Activated naive CD8-positive, alpha-beta T cell (primary cell): ENCODE data around the gene CALN1.
"Not testable (repeated sequence)": the region's sequence is repeated elsewhere in the genome, so short reads cannot be mapped to it uniquely, and the experiment has no call there.

Source experiments
- H3K27ac Mint-ChIP-seq: one replicate; pipeline ENCODE4 v1.8.0; 2021; ENCODE audit warnings: mixed read lengths
- H3K27me3 Mint-ChIP-seq: one replicate; pipeline ENCODE4 v1.8.0; 2021; ENCODE audit warnings: mixed read lengths
- H3K36me3 Mint-ChIP-seq: one replicate; pipeline ENCODE4 v1.8.0; 2021; ENCODE audit warnings: mixed read lengths
- H3K4me1 Mint-ChIP-seq: one replicate; pipeline ENCODE4 v1.8.0; 2021; ENCODE audit warnings: low read depth, mixed read lengths
- H3K4me3 Mint-ChIP-seq: one replicate; pipeline ENCODE4 v1.8.0; 2021; ENCODE audit warnings: mild to moderate bottlenecking, mixed read lengths
- H3K9me3 Mint-ChIP-seq: one replicate; pipeline ENCODE4 v1.8.0; 2021; ENCODE audit warnings: low read depth, mixed read lengths

The CALN1 gene

DNA sequence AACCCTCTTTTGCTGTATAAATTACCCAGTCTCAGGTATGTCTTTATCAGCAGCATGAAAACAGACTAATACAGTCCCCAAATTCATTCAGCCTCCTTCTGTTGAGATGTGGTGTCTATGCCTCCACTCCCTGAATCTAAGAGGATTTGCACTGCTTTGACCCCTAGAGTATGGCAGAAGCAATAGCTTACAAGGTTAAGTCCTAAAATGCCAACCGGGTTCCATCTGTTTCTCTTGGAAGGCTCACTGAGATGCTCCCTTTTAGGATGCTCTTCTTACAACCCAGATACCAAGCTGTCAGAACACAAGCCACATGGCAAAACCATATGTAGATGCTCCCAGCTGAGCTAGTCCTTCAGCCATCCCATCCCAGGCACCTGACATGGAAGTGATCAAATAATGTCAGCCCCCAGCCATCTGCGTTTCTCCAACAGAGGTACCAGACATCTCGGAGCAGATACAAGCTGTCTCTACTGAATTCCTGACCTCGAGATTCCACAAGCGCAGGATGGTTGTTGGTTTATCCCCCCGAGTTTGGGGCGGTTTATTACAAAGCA, 20.2 kb downstream of the CALN1 start:
- H3K4me1 Mint-ChIP-seq: no peaks in the 10 kb centered on the region
- H3K4me3 Mint-ChIP-seq: no peak overlapping the region
- no peak overlapping the region for H3K27ac Mint-ChIP-seq
- H3K27me3 Mint-ChIP-seq: no peaks in the 10 kb centered on the region
- H3K36me3 Mint-ChIP-seq: no peaks in the 10 kb centered on the region
- H3K9me3 Mint-ChIP-seq: peaks cover 7% of the 10 kb centered on the region

DNA sequence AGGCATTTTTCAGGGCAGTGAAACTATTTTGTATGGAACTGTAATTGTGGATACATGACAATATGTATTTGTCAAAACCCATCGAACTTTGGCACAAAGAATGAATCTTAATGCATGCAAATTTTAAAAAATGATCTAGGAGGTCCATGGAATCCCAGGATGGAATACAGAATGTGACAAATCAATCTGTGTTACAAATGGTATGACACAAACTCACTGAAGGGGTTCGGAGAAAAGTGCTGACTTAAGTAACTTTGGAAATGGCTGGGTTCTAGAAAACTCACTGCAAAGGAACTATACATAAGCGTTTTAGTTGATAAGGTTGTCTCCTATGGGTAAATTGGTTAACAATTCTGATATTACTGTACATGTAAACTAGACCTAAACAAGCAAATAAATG, 26.0 kb downstream of the CALN1 start:
- H3K4me3 Mint-ChIP-seq: no peak overlapping the region
- no peaks in the 10 kb centered on the region for H3K36me3 Mint-ChIP-seq
- H3K27ac Mint-ChIP-seq: no peak overlapping the region
- peaks cover 1% of the 10 kb centered on the region for H3K9me3 Mint-ChIP-seq
- H3K4me1 Mint-ChIP-seq: no peaks in the 10 kb centered on the region
- no peaks in the 10 kb centered on the region for H3K27me3 Mint-ChIP-seq

GRCh38 chr7:72362246-72362645, 49.9 kb downstream of the CALN1 start:
- H3K4me3 Mint-ChIP-seq: no peak overlapping the region

DNA sequence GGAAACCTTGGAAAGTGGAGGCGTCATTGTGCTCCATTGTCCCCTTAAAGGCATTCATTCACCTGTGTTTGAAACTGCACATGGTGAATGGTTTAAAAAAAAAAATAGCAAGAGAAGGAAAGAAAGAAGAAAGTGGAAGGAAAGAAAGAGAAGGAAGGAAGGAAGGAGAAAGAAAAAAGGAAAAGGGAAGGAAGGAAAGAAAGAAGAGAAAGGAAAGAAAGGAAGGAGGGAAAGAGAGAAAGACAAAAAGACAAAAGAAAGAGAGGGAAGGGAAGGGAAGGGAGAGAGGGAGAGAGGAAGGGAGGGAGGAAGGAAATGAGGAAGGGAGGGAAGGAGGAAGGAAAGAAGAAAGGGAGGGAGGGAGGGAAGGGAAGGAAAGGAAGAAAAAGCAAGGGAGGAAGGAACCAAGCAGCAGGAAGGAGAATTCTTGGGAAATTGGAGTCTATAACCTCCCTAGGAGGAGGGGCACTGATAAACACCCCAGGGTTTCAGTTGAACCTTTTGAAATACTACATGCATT, 66.9 kb downstream of the CALN1 start:
- no peak overlapping the region for H3K4me3 Mint-ChIP-seq
- H3K36me3 Mint-ChIP-seq: no peaks in the 10 kb centered on the region
- H3K4me1 Mint-ChIP-seq: no peaks in the 10 kb centered on the region
- H3K27me3 Mint-ChIP-seq: peaks cover 4% of the 10 kb centered on the region
- peaks cover 7% of the 10 kb centered on the region for H3K9me3 Mint-ChIP-seq
- H3K27ac Mint-ChIP-seq: no peak overlapping the region

More at GRCh38 chr7:72362246-72362645, 49.9 kb downstream of the CALN1 start:
- Mint-ChIP-seq H3K27ac (no peak overlapping the region), H3K9me3 (no peaks in the 10 kb centered on the region), H3K36me3 (no peaks in the 10 kb centered on the region), H3K27me3 (no peaks in the 10 kb centered on the region), H3K4me1 (no peaks in the 10 kb centered on the region)

DNA sequence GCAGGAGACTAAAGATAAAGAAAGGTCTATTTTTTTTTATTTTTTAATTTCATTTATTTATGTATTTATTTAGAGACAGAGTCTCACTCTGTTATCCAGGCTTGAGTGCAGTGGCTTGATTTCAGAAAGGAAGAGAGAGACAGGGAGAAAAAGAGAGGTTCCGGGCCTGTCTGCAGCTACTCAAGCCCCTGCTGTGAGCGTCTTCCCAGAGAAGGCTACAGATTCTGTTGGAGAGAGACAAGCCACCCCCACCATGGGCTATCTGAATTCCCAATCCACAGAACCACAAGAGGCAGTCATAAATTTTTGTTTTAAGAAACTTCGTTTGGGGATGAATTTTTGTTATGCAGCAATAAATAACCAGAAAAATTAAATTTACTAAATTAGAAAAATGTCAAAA, 68.1 kb downstream of the CALN1 start:
- H3K36me3 Mint-ChIP-seq: no peaks in the 10 kb centered on the region
- no peaks in the 10 kb centered on the region for H3K4me1 Mint-ChIP-seq
- H3K27me3 Mint-ChIP-seq: peaks cover 8% of the 10 kb centered on the region
- no peak overlapping the region for H3K27ac Mint-ChIP-seq
- H3K4me3 Mint-ChIP-seq: no peak overlapping the region
- peaks cover 12% of the 10 kb centered on the region for H3K9me3 Mint-ChIP-seq

DNA sequence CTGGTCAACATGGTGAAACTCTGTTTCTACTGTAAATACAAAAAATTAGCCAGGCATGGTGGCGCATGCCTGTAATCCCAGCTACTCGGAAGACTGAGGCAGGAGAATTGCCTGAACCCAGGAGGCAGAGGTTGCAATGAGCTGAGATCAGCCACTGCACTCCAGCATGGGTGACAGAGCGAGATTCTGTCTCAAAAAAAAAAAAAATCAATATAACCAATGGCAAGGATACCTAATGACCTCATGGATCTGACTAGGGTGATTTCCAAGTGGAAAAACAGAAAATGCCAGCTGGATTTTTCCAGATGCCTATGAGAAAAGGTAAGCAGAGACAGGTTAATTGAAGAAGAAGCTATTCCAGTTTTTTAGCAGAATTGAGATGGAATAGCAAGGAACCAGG, 68.8 kb downstream of the CALN1 start:
- not testable (repeated sequence) for H3K4me1 Mint-ChIP-seq, H3K27me3 Mint-ChIP-seq, H3K36me3 Mint-ChIP-seq, H3K4me3 Mint-ChIP-seq, H3K27ac Mint-ChIP-seq
- H3K9me3 Mint-ChIP-seq: peaks cover 14% of the 10 kb centered on the region

DNA sequence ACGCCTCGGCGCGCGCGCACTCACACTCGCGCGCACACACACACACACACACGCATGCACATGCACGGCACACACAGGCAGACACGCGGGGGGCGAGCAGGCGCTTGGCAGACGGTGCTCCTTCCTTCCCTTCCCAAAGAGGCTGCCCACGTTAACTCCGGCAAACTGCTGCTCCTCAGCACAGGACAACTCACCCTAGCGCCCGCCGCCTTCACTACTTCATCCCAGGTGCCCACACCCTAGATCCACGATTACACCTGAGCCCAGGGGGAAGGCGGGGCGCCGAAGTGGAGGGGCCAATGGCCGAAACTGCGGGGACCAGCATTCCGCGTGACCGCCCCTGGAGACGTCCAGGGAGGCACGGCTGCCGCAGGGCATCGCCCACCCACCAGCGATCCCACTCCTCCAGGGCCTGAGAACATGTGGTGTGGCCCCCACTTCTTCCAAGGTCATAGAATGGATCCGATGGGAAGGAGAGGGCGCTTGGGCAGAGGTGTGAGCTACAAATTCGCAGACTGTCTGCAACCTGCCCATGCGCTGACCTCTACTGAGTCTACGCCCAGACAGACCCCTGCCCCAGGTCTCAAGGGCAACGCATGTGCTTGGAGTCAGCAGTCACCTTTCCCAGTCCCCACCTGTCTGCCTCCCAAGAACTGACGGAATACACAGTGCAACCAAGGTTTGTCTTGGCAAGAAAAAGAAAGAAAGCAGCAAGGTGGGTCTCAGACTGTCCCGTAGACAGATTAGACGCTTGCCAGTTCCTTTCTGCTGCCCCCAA, 74.6 kb downstream of the CALN1 start:
- Mint-ChIP-seq H3K9me3 (peaks cover 14% of the 10 kb centered on the region), H3K27ac (no peak overlapping the region), H3K4me3 (no peak overlapping the region), H3K4me1 (no peaks in the 10 kb centered on the region), H3K27me3 (peaks cover 19% of the 10 kb centered on the region), H3K36me3 (no peaks in the 10 kb centered on the region)

DNA sequence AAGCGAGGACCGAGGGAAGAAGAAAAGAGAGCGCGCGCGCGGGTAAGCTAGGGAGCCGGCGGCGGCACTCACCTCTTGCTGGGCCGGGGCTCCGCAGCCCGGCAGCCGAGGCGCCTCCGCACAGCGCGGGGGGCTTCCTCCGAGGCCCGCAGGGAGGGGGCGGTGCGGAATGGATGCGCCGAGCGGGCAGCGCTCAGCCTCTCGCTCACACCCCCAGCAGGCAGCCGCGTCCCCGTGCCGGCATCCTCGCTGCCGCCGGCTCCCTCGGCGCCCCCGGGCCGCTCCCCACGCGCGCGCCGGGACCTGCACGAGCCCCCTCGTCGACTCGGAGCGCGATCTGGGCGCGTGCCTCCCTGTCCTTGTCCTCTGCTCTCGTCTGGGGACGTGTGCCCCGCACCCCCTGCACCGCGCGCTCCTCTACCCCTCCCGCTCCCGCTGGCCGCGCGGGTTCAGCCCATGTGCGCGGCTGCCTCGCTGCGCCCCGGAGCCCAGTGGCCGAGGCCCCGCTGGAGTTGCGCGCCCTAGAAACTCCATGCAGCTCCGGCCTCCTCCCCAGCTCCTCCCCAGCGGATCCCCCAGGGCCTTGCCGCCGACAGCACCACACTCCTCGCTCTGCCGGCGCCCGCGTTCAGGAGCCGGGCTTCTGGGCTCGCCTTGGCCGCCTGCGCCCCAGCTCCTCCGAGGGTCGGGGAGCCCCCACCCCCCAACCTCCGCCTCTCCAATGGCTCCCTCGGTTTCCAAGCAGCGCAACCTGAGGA, 75.3 kb downstream of the CALN1 start:
- Mint-ChIP-seq H3K4me1 (no peaks in the 10 kb centered on the region), H3K27ac (no peak overlapping the region), H3K36me3 (no peaks in the 10 kb centered on the region), H3K4me3 (no peak overlapping the region), H3K27me3 (peaks cover 19% of the 10 kb centered on the region), H3K9me3 (peaks cover 16% of the 10 kb centered on the region)

GRCh38 chr7:72336382-72336631, 75.8 kb downstream of the CALN1 start:
- Mint-ChIP-seq H3K36me3 (no peaks in the 10 kb centered on the region), H3K4me1 (no peaks in the 10 kb centered on the region), H3K27ac (no peak overlapping the region), H3K27me3 (peaks cover 19% of the 10 kb centered on the region), H3K4me3 (no peak overlapping the region), H3K9me3 (peaks cover 17% of the 10 kb centered on the region)

DNA sequence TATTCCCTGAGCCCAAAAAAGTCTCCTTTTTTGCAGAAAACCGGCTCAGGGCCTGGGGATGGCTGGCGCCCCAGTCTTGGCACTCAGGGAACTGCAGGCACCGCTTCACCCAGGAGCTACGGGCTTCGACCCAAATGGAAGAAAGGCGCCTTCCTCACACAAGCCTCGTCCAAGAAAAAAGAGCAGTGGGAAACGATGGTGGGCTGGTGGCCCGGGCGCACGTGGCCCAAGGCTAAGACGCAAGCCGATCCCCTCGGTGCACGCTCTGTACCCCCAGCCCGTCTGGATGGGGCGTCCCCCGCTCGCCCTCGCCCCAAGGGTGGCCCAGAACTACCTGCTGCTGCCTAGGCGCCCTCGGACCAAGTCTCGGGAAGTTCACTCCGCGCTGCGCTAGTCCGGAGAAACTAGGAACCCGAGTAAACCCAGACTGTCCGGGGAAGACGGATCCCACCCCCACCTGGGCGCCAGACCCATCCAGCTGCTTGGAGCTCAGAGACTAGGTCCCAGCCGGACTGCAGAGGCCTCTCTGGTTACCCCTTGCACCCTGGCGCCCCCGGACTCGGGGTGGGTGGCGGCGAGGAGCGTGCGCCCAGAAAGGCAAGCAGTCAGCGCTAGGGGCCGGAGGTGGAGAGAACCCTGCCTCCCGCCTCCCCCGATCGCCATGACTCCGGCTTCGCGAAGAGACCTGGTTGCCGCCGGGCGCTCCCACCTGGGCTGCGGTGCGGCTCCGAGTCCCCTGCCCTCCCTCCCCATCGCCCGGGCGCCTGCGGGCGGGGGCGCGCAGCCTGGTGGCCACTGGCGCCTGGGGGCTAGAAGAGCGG, 76.4 kb downstream of the CALN1 start:
- Mint-ChIP-seq H3K4me1 (no peaks in the 10 kb centered on the region), H3K36me3 (no peaks in the 10 kb centered on the region), H3K27ac (no peak overlapping the region)

DNA sequence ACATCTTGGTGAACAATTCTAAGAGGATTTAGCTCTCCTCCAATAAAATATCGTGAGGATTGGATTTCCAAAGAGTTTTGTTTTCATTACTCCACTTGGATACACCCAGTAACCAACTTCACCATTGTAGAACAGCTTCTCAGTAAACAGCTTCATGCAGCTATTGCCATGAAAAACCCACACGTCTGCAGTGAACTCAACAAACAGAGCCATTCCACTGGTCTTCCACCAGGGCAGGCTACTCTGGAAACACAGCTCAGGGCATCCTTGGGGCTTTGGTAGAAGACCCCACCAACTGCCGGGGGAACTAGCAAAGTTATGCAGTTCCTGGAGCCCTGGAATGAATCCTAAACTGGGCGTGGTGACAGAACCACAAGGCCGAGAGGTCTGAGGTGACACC, 77.4 kb downstream of the CALN1 start:
- H3K27me3 Mint-ChIP-seq: peaks cover 17% of the 10 kb centered on the region
- H3K36me3 Mint-ChIP-seq: no peaks in the 10 kb centered on the region
- H3K4me3 Mint-ChIP-seq: no peak overlapping the region
- peaks cover 13% of the 10 kb centered on the region for H3K9me3 Mint-ChIP-seq
- no peak overlapping the region for H3K27ac Mint-ChIP-seq
- H3K4me1 Mint-ChIP-seq: no peaks in the 10 kb centered on the region

More for the DNA sequence above, 76.4 kb downstream of the CALN1 start:
- H3K9me3 Mint-ChIP-seq: peaks cover 16% of the 10 kb centered on the region
- no peak overlapping the region for H3K4me3 Mint-ChIP-seq
- H3K27me3 Mint-ChIP-seq: peaks cover 19% of the 10 kb centered on the region

GRCh38 chr7:72334066-72334465, 78.1 kb downstream of the CALN1 start:
- Mint-ChIP-seq H3K4me3 (no peak overlapping the region), H3K4me1 (no peaks in the 10 kb centered on the region), H3K9me3 (peaks cover 9% of the 10 kb centered on the region), H3K36me3 (no peaks in the 10 kb centered on the region), H3K27me3 (peaks cover 13% of the 10 kb centered on the region), H3K27ac (no peak overlapping the region)

DNA sequence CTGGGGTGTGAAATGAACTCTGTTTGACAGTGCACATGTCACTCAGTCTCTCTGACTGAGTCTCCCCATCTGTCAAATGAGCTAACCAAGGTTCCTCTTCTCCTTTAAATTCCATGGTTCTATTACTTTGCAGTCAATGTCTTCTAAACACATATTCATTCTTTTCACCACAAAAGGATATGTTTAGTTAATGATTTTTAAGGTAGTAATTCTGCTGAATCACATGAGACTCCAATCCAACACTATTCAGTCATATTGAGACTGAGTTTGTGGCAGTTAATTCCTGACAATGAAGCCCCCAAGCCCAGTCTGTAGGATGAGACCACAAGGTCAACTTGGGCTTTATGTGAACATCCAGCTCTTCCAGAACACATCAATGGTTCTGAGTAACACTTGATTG, 85.3 kb downstream of the CALN1 start:
- Mint-ChIP-seq H3K9me3 (peaks cover 4% of the 10 kb centered on the region), H3K27ac (no peak overlapping the region), H3K4me1 (no peaks in the 10 kb centered on the region), H3K27me3 (no peaks in the 10 kb centered on the region), H3K36me3 (no peaks in the 10 kb centered on the region), H3K4me3 (no peak overlapping the region)

GRCh38 chr7:72326365-72326764, 85.8 kb downstream of the CALN1 start:
- no peaks in the 10 kb centered on the region for H3K4me1 Mint-ChIP-seq
- no peaks in the 10 kb centered on the region for H3K27me3 Mint-ChIP-seq
- no peaks in the 10 kb centered on the region for H3K36me3 Mint-ChIP-seq
- H3K27ac Mint-ChIP-seq: no peak overlapping the region
- H3K4me3 Mint-ChIP-seq: no peak overlapping the region
- H3K9me3 Mint-ChIP-seq: peaks cover 4% of the 10 kb centered on the region

DNA sequence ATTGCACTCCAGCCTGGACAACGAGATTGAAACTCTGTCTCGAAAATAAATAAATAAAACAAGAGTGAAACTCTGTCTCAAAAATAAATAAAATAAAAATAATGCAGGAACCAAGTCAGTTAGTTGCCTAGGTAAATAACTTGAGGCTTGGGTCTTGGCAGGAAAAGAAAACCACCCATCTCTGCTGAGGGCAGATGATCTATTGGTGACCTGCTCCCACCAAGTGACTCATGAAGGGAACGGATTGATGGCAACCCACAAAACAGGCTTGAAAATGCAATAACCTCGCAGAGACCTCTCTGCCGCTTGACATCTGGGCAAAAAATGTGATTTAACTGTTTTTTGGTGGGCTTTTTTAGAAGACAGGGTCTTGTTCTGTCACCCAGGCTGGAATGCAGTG, 86.6 kb downstream of the CALN1 start:
- H3K27me3 Mint-ChIP-seq: no peaks in the 10 kb centered on the region
- H3K4me1 Mint-ChIP-seq: no peaks in the 10 kb centered on the region
- H3K36me3 Mint-ChIP-seq: no peaks in the 10 kb centered on the region
- H3K27ac Mint-ChIP-seq: no peak overlapping the region
- H3K9me3 Mint-ChIP-seq: peaks cover under 1% of the 10 kb centered on the region
- no peak overlapping the region for H3K4me3 Mint-ChIP-seq
